ENCODE data around the gene PCSK4.
"Not testable (repeated sequence)": the region's sequence is repeated elsewhere in the genome, so short reads cannot be mapped to it uniquely, and the experiment has no call there.

GRCh38 chr19:1439525-1440417 lies 50.4 kb downstream of the PCSK4 start:
- TF ChIP-seq CTCF (IDR thresholded peaks at IDR 0.05); ZFX (IDR thresholded peaks at IDR 0.05; ENCODE audit: borderline replicate concordance): not testable (repeated sequence)

Data from 22Rv1 (cell line).